NOMO-1 treated with DMSO at 0.1 percent for 48 hours (cell line): ENCODE results near the gene PTPRH.
"Not testable (repeated sequence)": the region's sequence is repeated elsewhere in the genome, so short reads cannot be mapped to it uniquely, and the experiment has no call there.

Experiments used
- DNase-seq: peaks from one replicate; lab custom pipeline; 2025; ENCODE audit not compliant: unreplicated experiment; lab: John Stamatoyannopoulos, UW

PTPRH gene

GRCh38 chr19:55226273-55226672 lies 17.0 kb upstream of the PTPRH start:
- no peak for DNase-seq

GRCh38 chr19:55225415-55225958 lies 16.2 kb upstream of the PTPRH start:
- no peak for DNase-seq

- DNase-seq = not testable (repeated sequence)
These were observed 15.5 kb upstream of the PTPRH start for GRCh38 chr19:55224679-55225414.

- no peak for DNase-seq
These were observed 14.9 kb upstream of the PTPRH start for GRCh38 chr19:55224038-55224665.

- DNase-seq = no peak
These were observed 14.2 kb upstream of the PTPRH start for GRCh38 chr19:55223291-55224037.

GRCh38 chr19:55220525-55220924 lies 11.2 kb upstream of the PTPRH start:
- DNase-seq = no peak

- DNase-seq = peak; percentile 97
These were observed 7.3 kb upstream of the PTPRH start for GRCh38 chr19:55216461-55217198.

GRCh38 chr19:55213547-55213946 lies 4.2 kb upstream of the PTPRH start:
- DNase-seq = no peak

GRCh38 chr19:55212447-55212846 lies 3.1 kb upstream of the PTPRH start:
- DNase-seq = peak; percentile 77

GRCh38 chr19:55209693-55210472 lies 582 bp upstream of the PTPRH start:
- no peak for DNase-seq

- peak; percentile 76 for DNase-seq
These were observed 2.4 kb downstream of the PTPRH start for GRCh38 chr19:55206664-55207500.

GRCh38 chr19:55202199-55202598 lies 7.1 kb downstream of the PTPRH start:
- not testable (repeated sequence) for DNase-seq

- DNase-seq = no peak
These were observed 9.6 kb downstream of the PTPRH start for GRCh38 chr19:55199620-55200204.

GRCh38 chr19:55198651-55199050 lies 10.7 kb downstream of the PTPRH start:
- DNase-seq = no peak

- peak; percentile 8 for DNase-seq
These were observed 11.8 kb downstream of the PTPRH start for GRCh38 chr19:55197528-55197927.

- DNase-seq = no peak
These were observed 12.5 kb downstream of the PTPRH start for GRCh38 chr19:55196803-55197202.

- DNase-seq = peak; percentile 9
These were observed 15.8 kb downstream of the PTPRH start for GRCh38 chr19:55193481-55193880.

GRCh38 chr19:55189403-55189835 lies 19.9 kb downstream of the PTPRH start:
- no peak for DNase-seq

GRCh38 chr19:55188625-55189024 lies 20.7 kb downstream of the PTPRH start:
- DNase-seq = no peak
